Activated CD8-positive, alpha-beta memory T cell treated with anti-CD3 and anti-CD28 coated beads for 48 hours (primary cell): ENCODE data around the gene COL23A1.

Experiments
- DNase-seq, 3 experiments: peaks; one replicate each; pipeline ENCODE4 v3.0.0-alpha.2; 2020; ENCODE audit warnings: low read depth in 2 of 3, low spot score in 2 of 3

COL23A1 gene

GRCh38 chr5:178589180-178590140, 733 bp downstream of the COL23A1 start:
- no peak for DNase-seq

GRCh38 chr5:178588769-178589168, 1.4 kb downstream of the COL23A1 start:
- no peak for DNase-seq

GRCh38 chr5:178587763-178588611, 2.2 kb downstream of the COL23A1 start:
- no peak for DNase-seq

- DNase-seq: no peak
Measured at GRCh38 chr5:178586396-178586795, 3.8 kb downstream of the COL23A1 start.

GRCh38 chr5:178585421-178585820, 4.8 kb downstream of the COL23A1 start:
- peak in 1 of 3 experiments; percentile 55 for DNase-seq

GRCh38 chr5:178583279-178583678, 6.9 kb downstream of the COL23A1 start:
- DNase-seq: no peak

- DNase-seq: no peak
Measured at GRCh38 chr5:178582291-178582690, 7.9 kb downstream of the COL23A1 start.

- DNase-seq: no peak
Measured at GRCh38 chr5:178581621-178582020, 8.6 kb downstream of the COL23A1 start.

GRCh38 chr5:178580271-178580955, 9.8 kb downstream of the COL23A1 start:
- no peak for DNase-seq

- no peak for DNase-seq
Measured at GRCh38 chr5:178577944-178578343, 12.2 kb downstream of the COL23A1 start.

- no peak for DNase-seq
Measured at GRCh38 chr5:178577376-178577839, 12.8 kb downstream of the COL23A1 start.

- DNase-seq: no peak
Measured at GRCh38 chr5:178576591-178577351, 13.4 kb downstream of the COL23A1 start.

- no peak for DNase-seq
Measured at GRCh38 chr5:178573216-178573615, 17.0 kb downstream of the COL23A1 start.

GRCh38 chr5:178572617-178573016, 17.6 kb downstream of the COL23A1 start:
- no peak for DNase-seq

GRCh38 chr5:178569485-178569884, 20.7 kb downstream of the COL23A1 start:
- no peak for DNase-seq

- DNase-seq: no peak
Measured at GRCh38 chr5:178564811-178565550, 25.2 kb downstream of the COL23A1 start.

GRCh38 chr5:178564397-178564796, 25.8 kb downstream of the COL23A1 start:
- no peak for DNase-seq

- DNase-seq: no peak
Measured at GRCh38 chr5:178563621-178564020, 26.6 kb downstream of the COL23A1 start.

GRCh38 chr5:178561746-178562264, 28.4 kb downstream of the COL23A1 start:
- no peak for DNase-seq
